Liver (tissue), 9 donors: Measurements from ENCODE around the gene COX10. TPM values are rescaled to one million over a fixed set of nuclear protein-coding genes. Genes with fewer than 3 reads are reported as not detected.

Experiments used
- DNase-seq: peaks from one replicate; pipeline ENCODE4 v3.0.0-alpha.2; 2017; ENCODE audit warnings: low spot score
- H3K27ac ChIP-seq, 2 donors: one replicate each; pipeline ENCODE4 v1.7.0; 2013; ENCODE audit warnings: inconsistent platforms in 2 of 2, low read length in 2 of 2, control low read depth in 1 of 2, low read depth in 1 of 2, mild to moderate bottlenecking in 1 of 2
- H3K27me3 ChIP-seq, 4 donors: one replicate each; pipeline versions ENCODE4 v1.6.1 to v1.7.0; 2013; ENCODE audit warnings: low read length in 3 of 4, inconsistent platforms in 1 of 4, mild to moderate bottlenecking in 1 of 4, moderate library complexity in 1 of 4; ENCODE audit not compliant: control insufficient read depth in 4 of 4, insufficient read depth in 4 of 4
- H3K36me3 ChIP-seq, 4 donors: one replicate each; pipeline versions ENCODE4 v1.6.1 to v1.7.0; 2013; ENCODE audit warnings: low read length in 3 of 4, mild to moderate bottlenecking in 3 of 4, low read depth in 1 of 4, moderate library complexity in 1 of 4; ENCODE audit not compliant: control insufficient read depth in 4 of 4, insufficient read depth in 3 of 4
- H3K4me1 ChIP-seq, 4 donors: one replicate each; pipeline versions ENCODE4 v1.6.1 to v1.7.0; 2013; ENCODE audit warnings: low read length in 3 of 4, mild to moderate bottlenecking in 3 of 4, moderate library complexity in 1 of 4; ENCODE audit not compliant: control insufficient read depth in 4 of 4, insufficient read depth in 4 of 4
- H3K4me3 ChIP-seq, 3 donors: one replicate each; pipeline versions ENCODE4 v1.6.1 to v1.7.0; 2013; ENCODE audit warnings: low read length in 3 of 3, control low read depth in 1 of 3, low read depth in 1 of 3, mild to moderate bottlenecking in 1 of 3
- H3K9ac ChIP-seq, 2 donors: one replicate each; pipeline ENCODE4 v1.7.0; 2013; ENCODE audit warnings: low read length in 2 of 2, mild to moderate bottlenecking in 2 of 2, moderate library complexity in 2 of 2, control low read depth in 1 of 2, low read depth in 1 of 2
- H3K9me3 ChIP-seq, 4 donors: one replicate each; pipeline versions ENCODE4 v1.6.1 to v1.7.0; 2013; ENCODE audit warnings: low read length in 3 of 4; ENCODE audit not compliant: control insufficient read depth in 4 of 4
- EGR1 ChIP-seq, 2 donors: IDR thresholded peaks; 2 replicates each; pipeline ENCODE4 v1.6.1; 2016 to 2018; ENCODE audit warnings: antibody characterized with exemption in 2 of 2, low read depth in 2 of 2
- FOXA1 ChIP-seq: IDR thresholded peaks from 2 replicates; pipeline ENCODE4 v1.6.1; 2016; ENCODE audit warnings: antibody characterized with exemption
- FOXA2 ChIP-seq: IDR thresholded peaks from 2 replicates; pipeline ENCODE4 v1.6.1; 2016; ENCODE audit warnings: antibody characterized with exemption
- HNF4A ChIP-seq, 2 donors: conservative IDR thresholded peaks; 2 replicates each; pipeline ENCODE4 v1.6.1; 2016; ENCODE audit warnings: antibody characterized with exemption in 2 of 2, mild to moderate bottlenecking in 2 of 2
- HNF4G ChIP-seq: IDR thresholded peaks from 2 replicates; pipeline ENCODE4 v1.6.1; 2016; ENCODE audit warnings: antibody characterized with exemption
- NR2F2 ChIP-seq: IDR thresholded peaks from 2 replicates; pipeline ENCODE4 v1.6.1; 2016; ENCODE audit warnings: antibody characterized with exemption
- RAD21 ChIP-seq, 2 donors: IDR thresholded peaks; 2 replicates each; pipeline ENCODE4 v1.6.1; 2016; ENCODE audit warnings: antibody characterized with exemption in 2 of 2, mild to moderate bottlenecking in 2 of 2
- RXRA ChIP-seq, 2 donors: IDR thresholded peaks; 2 replicates each; pipeline ENCODE4 v1.6.1; 2017 to 2018; ENCODE audit warnings: antibody characterized with exemption in 2 of 2, mild to moderate bottlenecking in 1 of 2
- SP1 ChIP-seq: IDR thresholded peaks from 2 replicates; pipeline ENCODE4 v1.6.1; 2018; ENCODE audit warnings: antibody characterized with exemption, mild to moderate bottlenecking
- TAF1 ChIP-seq: conservative IDR thresholded peaks from 2 replicates; pipeline ENCODE4 v1.6.1; 2016; ENCODE audit warnings: antibody characterized with exemption, mild to moderate bottlenecking
- YY1 ChIP-seq: IDR thresholded peaks from 2 replicates; pipeline ENCODE4 v1.6.1; 2016; ENCODE audit warnings: antibody characterized with exemption, mild to moderate bottlenecking
- WGBS: extraction: QIAGEN DNeasy Blood & Tissue Kit; methylation state at CpG from one replicate; pipeline ENCODE4 v1.1.7; 2013; 5-methylcytosine and 5-hydroxymethylcytosine counted together
- polyA plus RNA-seq, 2 donors: library from polyadenylated mRNA; stranded (reverse) in 1 of 2; unstranded in 1 of 2; fragments of 200-250 nt in 1 of 2; fragments of >200 nt in 1 of 2; fragmentation: Nextera tagmentation in 1 of 2; extraction: Ambion mirVana in 1 of 2; gene quantifications; one replicate each; pipeline versions ENCODE4 v1.2.1 to v1.2.3, GENCODE V29; 2013 to 2015
- total RNA-seq, 2 donors: library from RNA; depleted of rRNA; stranded (reverse); fragments of >200 nt; gene quantifications; one replicate each; pipeline ENCODE4 v1.2.3, GENCODE V29; 2014
- TF ChIP-seq, protein P1 (sequence below): IDR thresholded peaks from 2 replicates; pipeline ENCODE4 v1.6.1; 2016; ENCODE audit warnings: antibody characterized with exemption, mild to moderate bottlenecking
- TF ChIP-seq, protein P2 (sequence below): IDR thresholded peaks from 2 replicates; pipeline ENCODE4 v1.6.1; 2016; ENCODE audit warnings: antibody characterized with exemption
- TF ChIP-seq, protein P3 (sequence below): IDR thresholded peaks from 2 replicates; pipeline ENCODE4 v1.6.1; 2016; ENCODE audit warnings: antibody characterized with exemption
- TF ChIP-seq, protein P4 (sequence below): IDR thresholded peaks from 2 replicates; pipeline ENCODE4 v1.6.1; 2016; ENCODE audit warnings: antibody characterized with exemption
- TF ChIP-seq, protein P5 (sequence below): fragments of 150-350 bp; IDR thresholded peaks from 2 replicates; pipeline ENCODE4 v1.5.1; 2017; ENCODE audit warnings: improper control_type of control experiment, low read depth, low read length; ENCODE audit not compliant: missing input control
- donor health status: healthy.
- donor health status: healthy.
- donor health status: healthy.
- donor health status: healthy.
- donor health status: healthy.

The COX10 gene
- total and polyA plus RNA-seq, 4 donors = 7.0 to 15.1 (median 8.7) TPM

GRCh38 chr17:14205380-14205779 is 136.1 kb downstream of the COX10 start:
- Histone ChIP-seq H3K9me3 (no peaks in the 10 kb centered on the region), H3K4me1 (peaks cover 8 to 24% (median 15%) of the 10 kb centered on the region in 4 donors), H3K27ac (peak overlapping the region; percentile 72 to 78), H3K9ac (no peak overlapping the region), H3K36me3 (peaks cover 0 to 3% (median 1%) of the 10 kb centered on the region in 4 donors), H3K27me3 (no peaks in the 10 kb centered on the region), H3K4me3 (no peak overlapping the region)
- WGBS = 96% methylated on average over 10 of the region's 10 CpGs
- TF ChIP-seq, protein P1, sequence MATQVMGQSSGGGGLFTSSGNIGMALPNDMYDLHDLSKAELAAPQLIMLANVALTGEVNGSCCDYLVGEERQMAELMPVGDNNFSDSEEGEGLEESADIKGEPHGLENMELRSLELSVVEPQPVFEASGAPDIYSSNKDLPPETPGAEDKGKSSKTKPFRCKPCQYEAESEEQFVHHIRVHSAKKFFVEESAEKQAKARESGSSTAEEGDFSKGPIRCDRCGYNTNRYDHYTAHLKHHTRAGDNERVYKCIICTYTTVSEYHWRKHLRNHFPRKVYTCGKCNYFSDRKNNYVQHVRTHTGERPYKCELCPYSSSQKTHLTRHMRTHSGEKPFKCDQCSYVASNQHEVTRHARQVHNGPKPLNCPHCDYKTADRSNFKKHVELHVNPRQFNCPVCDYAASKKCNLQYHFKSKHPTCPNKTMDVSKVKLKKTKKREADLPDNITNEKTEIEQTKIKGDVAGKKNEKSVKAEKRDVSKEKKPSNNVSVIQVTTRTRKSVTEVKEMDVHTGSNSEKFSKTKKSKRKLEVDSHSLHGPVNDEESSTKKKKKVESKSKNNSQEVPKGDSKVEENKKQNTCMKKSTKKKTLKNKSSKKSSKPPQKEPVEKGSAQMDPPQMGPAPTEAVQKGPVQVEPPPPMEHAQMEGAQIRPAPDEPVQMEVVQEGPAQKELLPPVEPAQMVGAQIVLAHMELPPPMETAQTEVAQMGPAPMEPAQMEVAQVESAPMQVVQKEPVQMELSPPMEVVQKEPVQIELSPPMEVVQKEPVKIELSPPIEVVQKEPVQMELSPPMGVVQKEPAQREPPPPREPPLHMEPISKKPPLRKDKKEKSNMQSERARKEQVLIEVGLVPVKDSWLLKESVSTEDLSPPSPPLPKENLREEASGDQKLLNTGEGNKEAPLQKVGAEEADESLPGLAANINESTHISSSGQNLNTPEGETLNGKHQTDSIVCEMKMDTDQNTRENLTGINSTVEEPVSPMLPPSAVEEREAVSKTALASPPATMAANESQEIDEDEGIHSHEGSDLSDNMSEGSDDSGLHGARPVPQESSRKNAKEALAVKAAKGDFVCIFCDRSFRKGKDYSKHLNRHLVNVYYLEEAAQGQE = no peak
- TF ChIP-seq HNF4A (conservative IDR thresholded peaks at IDR 0.05) = no peak
- TF ChIP-seq, protein P2, sequence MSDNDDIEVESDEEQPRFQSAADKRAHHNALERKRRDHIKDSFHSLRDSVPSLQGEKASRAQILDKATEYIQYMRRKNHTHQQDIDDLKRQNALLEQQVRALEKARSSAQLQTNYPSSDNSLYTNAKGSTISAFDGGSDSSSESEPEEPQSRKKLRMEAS = no peak
- TF ChIP-seq RAD21 (IDR thresholded peaks at IDR 0.05) = no peak
- TF ChIP-seq HNF4G = no peak
- no peak for TF ChIP-seq EGR1 (IDR thresholded peaks at IDR 0.05; ENCODE audit: low read depth in 2 of 2)
- TF ChIP-seq, protein P3, sequence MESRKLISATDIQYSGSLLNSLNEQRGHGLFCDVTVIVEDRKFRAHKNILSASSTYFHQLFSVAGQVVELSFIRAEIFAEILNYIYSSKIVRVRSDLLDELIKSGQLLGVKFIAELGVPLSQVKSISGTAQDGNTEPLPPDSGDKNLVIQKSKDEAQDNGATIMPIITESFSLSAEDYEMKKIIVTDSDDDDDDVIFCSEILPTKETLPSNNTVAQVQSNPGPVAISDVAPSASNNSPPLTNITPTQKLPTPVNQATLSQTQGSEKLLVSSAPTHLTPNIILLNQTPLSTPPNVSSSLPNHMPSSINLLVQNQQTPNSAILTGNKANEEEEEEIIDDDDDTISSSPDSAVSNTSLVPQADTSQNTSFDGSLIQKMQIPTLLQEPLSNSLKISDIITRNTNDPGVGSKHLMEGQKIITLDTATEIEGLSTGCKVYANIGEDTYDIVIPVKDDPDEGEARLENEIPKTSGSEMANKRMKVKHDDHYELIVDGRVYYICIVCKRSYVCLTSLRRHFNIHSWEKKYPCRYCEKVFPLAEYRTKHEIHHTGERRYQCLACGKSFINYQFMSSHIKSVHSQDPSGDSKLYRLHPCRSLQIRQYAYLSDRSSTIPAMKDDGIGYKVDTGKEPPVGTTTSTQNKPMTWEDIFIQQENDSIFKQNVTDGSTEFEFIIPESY = no peak
- TF ChIP-seq, protein P4, sequence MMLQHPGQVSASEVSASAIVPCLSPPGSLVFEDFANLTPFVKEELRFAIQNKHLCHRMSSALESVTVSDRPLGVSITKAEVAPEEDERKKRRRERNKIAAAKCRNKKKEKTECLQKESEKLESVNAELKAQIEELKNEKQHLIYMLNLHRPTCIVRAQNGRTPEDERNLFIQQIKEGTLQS = no peak
- TF ChIP-seq FOXA1 = no peak
- TF ChIP-seq RXRA (IDR thresholded peaks at IDR 0.05) = no peak
- TF ChIP-seq, protein P5, sequence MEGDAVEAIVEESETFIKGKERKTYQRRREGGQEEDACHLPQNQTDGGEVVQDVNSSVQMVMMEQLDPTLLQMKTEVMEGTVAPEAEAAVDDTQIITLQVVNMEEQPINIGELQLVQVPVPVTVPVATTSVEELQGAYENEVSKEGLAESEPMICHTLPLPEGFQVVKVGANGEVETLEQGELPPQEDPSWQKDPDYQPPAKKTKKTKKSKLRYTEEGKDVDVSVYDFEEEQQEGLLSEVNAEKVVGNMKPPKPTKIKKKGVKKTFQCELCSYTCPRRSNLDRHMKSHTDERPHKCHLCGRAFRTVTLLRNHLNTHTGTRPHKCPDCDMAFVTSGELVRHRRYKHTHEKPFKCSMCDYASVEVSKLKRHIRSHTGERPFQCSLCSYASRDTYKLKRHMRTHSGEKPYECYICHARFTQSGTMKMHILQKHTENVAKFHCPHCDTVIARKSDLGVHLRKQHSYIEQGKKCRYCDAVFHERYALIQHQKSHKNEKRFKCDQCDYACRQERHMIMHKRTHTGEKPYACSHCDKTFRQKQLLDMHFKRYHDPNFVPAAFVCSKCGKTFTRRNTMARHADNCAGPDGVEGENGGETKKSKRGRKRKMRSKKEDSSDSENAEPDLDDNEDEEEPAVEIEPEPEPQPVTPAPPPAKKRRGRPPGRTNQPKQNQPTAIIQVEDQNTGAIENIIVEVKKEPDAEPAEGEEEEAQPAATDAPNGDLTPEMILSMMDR = no peak
- no peak for TF ChIP-seq FOXA2
- TF ChIP-seq SP1 = no peak
- no peak for TF ChIP-seq NR2F2
- no peak for DNase-seq

- H3K9me3 ChIP-seq = no peaks in the 10 kb centered on the region
- H3K4me3 ChIP-seq = no peak overlapping the region
- peak overlapping the region; percentile 72 to 78 for H3K27ac ChIP-seq
- 33% methylated on average over 13 of the region's 13 CpGs for WGBS
- no peak for DNase-seq
- peaks cover 0 to 3% (median 1%) of the 10 kb centered on the region in 4 donors for H3K36me3 ChIP-seq
- peaks cover 8 to 24% (median 15%) of the 10 kb centered on the region in 4 donors for H3K4me1 ChIP-seq
- H3K9ac ChIP-seq = no peak overlapping the region
- no peaks in the 10 kb centered on the region for H3K27me3 ChIP-seq
- TF ChIP-seq SP1 (peak; percentile 81), YY1 (peak; percentile 86), TAF1 (no peak), HNF4G (peak; percentile 21), NR2F2 (no peak), FOXA1 (peak; percentile 83), RAD21 (IDR thresholded peaks at IDR 0.05) (peak; percentile 69 to 72)
- TF ChIP-seq, protein P3 = peak; percentile 90
- TF ChIP-seq, protein P4 = peak; percentile 49
- TF ChIP-seq, protein P1 = peak; percentile 73
These were observed 136.7 kb downstream of the COX10 start for GRCh38 chr17:14205992-14206461.
